ENCODE results near the gene EFS. TPM values are rescaled to one million over a fixed set of nuclear protein-coding genes. Genes with fewer than 3 reads are reported as not detected.

The EFS gene
- total and polyA plus RNA-seq, 2 donors (not counting 1 experiment from before 2014, with no cell fraction given), result not detected

DNA sequence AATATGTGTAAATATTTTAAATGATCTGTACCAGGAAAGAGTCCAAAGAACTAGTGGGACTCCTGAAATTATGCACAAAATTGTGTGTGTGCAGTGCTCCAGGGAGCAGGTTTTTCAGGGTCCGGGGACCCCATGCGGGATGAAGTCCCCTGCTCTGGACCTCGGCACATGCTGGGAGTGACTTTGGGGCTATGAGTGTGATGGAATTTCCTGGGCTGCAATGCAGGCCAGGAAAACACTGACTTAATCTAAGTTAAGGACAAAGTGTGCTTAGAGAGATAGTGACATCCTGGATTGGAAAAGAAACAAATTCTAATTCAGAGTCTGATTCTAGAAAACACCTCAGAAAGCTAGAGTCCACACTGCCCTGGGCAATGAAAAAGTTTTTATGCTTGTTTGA, 49.3 kb upstream of the EFS start:
- no peaks in the 10 kb centered on the region for H3K4me1 Mint-ChIP-seq
- 80% methylated on average over 3 of the region's 3 CpGs for WGBS (ENCODE audit: insufficient coverage)
- peaks cover 58% of the 10 kb centered on the region for H3K27me3 Mint-ChIP-seq
- TF ChIP-seq, protein P1, sequence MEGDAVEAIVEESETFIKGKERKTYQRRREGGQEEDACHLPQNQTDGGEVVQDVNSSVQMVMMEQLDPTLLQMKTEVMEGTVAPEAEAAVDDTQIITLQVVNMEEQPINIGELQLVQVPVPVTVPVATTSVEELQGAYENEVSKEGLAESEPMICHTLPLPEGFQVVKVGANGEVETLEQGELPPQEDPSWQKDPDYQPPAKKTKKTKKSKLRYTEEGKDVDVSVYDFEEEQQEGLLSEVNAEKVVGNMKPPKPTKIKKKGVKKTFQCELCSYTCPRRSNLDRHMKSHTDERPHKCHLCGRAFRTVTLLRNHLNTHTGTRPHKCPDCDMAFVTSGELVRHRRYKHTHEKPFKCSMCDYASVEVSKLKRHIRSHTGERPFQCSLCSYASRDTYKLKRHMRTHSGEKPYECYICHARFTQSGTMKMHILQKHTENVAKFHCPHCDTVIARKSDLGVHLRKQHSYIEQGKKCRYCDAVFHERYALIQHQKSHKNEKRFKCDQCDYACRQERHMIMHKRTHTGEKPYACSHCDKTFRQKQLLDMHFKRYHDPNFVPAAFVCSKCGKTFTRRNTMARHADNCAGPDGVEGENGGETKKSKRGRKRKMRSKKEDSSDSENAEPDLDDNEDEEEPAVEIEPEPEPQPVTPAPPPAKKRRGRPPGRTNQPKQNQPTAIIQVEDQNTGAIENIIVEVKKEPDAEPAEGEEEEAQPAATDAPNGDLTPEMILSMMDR (IDR thresholded peaks at IDR 0.05), result no peak
- TF ChIP-seq EZH2 (IDR thresholded peaks at IDR 0.05; ENCODE audit: borderline replicate concordance, insufficient read depth, low read depth, low read length, poor library complexity, severe bottlenecking), result no peak
- ATAC-seq (ENCODE audit: low read depth) (no peak), DNase-seq (no peak)
- CTCF ChIA-PET, result no interaction called here
- Histone ChIP-seq H3K27me3 (replicated peaks in 1 of 4; ENCODE audit: control extremely low read depth in 1 of 4, control insufficient read depth in 3 of 4, insufficient read depth in 4 of 4, low read length in 3 of 4) (peaks cover 0 to 7% (median 3%) of the 10 kb centered on the region in 4 experiments), H3K9ac (ENCODE audit: low read length) (no peak overlapping the region), H3K4me1 (ENCODE audit: control insufficient read depth in 2 of 2, insufficient read depth in 2 of 2, low read length in 2 of 2) (no peaks in the 10 kb centered on the region), H3K79me2 (ENCODE audit: control insufficient read depth, insufficient read depth, low read length) (no peaks in the 10 kb centered on the region), H3K4me3 (ENCODE audit: control extremely low read depth in 1 of 5, extremely low read depth in 1 of 5, insufficient read depth in 1 of 5, low read depth in 2 of 5, low read length in 4 of 5) (no peak overlapping the region), H3K4me2 (replicated peaks; ENCODE audit: low read depth, low read length, poor library complexity, severe bottlenecking) (no peak overlapping the region), H4K20me1 (ENCODE audit: control insufficient read depth, insufficient read depth, low read length, poor library complexity, severe bottlenecking) (no peaks in the 10 kb centered on the region), H2AFZ (ENCODE audit: insufficient read depth, low read depth, low read length, poor library complexity, severe bottlenecking) (no peak overlapping the region), H3K36me3 (replicated peaks in 1 of 2; ENCODE audit: control extremely low read depth in 1 of 2, control insufficient read depth in 1 of 2, extremely low read depth in 1 of 2, insufficient read depth in 2 of 2, low read length in 1 of 2) (no peaks in the 10 kb centered on the region), H3K27ac (ENCODE audit: low read length in 2 of 2) (no peak overlapping the region), H3K9me3 (ENCODE audit: control extremely low read depth in 1 of 3, control insufficient read depth in 2 of 3, insufficient read depth in 1 of 3, low read length in 2 of 3) (no peaks in the 10 kb centered on the region)
- no peak overlapping the region for H3K27ac Mint-ChIP-seq
- H3K4me3 Mint-ChIP-seq, result no peak overlapping the region
- intact Hi-C loops (cut with micrococcal nuclease), result no loop called here
- H3K9me3 Mint-ChIP-seq (ENCODE audit: insufficient read depth), result no peaks in the 10 kb centered on the region
- POLR2A ChIA-PET, result no interaction called here

DNA sequence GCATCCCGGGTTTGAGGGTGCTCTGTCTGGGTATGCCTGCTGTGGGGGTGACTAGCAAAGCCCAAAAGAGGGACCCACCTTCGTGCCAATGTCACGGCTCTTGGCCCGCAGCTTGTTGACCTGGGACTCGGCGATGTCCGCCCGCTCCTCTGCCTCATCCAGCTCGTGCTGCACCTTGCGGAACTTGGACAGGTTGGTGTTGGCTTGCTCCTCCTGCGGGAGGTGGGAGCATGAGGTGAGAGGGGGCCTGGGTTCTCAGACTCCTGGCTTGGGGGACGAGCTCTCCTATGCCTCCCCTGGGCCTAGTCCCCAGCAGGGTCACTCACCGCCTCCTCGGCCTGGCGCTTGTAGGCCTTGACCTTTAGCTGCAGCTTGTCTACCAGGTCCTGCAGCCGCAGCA, 48.7 kb upstream of the EFS start:
- H3K4me3 Mint-ChIP-seq, result no peak overlapping the region
- no peaks in the 10 kb centered on the region for H3K4me1 ChIP-seq (ENCODE audit: control insufficient read depth in 2 of 2, insufficient read depth in 2 of 2, low read length in 2 of 2)

More for the DNA sequence above, 48.7 kb upstream of the EFS start:
- ATAC-seq (ENCODE audit: low read depth) (no peak), DNase-seq (no peak)
- Histone ChIP-seq H4K20me1 (ENCODE audit: control insufficient read depth, insufficient read depth, low read length, poor library complexity, severe bottlenecking) (no peaks in the 10 kb centered on the region), H3K27ac (ENCODE audit: low read length in 2 of 2) (no peak overlapping the region), H2AFZ (ENCODE audit: insufficient read depth, low read depth, low read length, poor library complexity, severe bottlenecking) (no peak overlapping the region), H3K4me3 (ENCODE audit: control extremely low read depth in 1 of 5, extremely low read depth in 1 of 5, insufficient read depth in 1 of 5, low read depth in 2 of 5, low read length in 4 of 5) (no peak overlapping the region), H3K4me2 (replicated peaks; ENCODE audit: low read depth, low read length, poor library complexity, severe bottlenecking) (no peak overlapping the region), H3K9me3 (ENCODE audit: control extremely low read depth in 1 of 3, control insufficient read depth in 2 of 3, insufficient read depth in 1 of 3, low read length in 2 of 3) (no peaks in the 10 kb centered on the region), H3K79me2 (ENCODE audit: control insufficient read depth, insufficient read depth, low read length) (no peaks in the 10 kb centered on the region), H3K27me3 (replicated peaks in 1 of 4; ENCODE audit: control extremely low read depth in 1 of 4, control insufficient read depth in 3 of 4, insufficient read depth in 4 of 4, low read length in 3 of 4) (peaks cover 0 to 7% (median 2%) of the 10 kb centered on the region in 4 experiments), H3K36me3 (replicated peaks in 1 of 2; ENCODE audit: control extremely low read depth in 1 of 2, control insufficient read depth in 1 of 2, extremely low read depth in 1 of 2, insufficient read depth in 2 of 2, low read length in 1 of 2) (no peaks in the 10 kb centered on the region), H3K9ac (ENCODE audit: low read length) (no peak overlapping the region)
- intact Hi-C loops (cut with micrococcal nuclease), result no loop called here
- 85% methylated on average over 7 of the region's 16 CpGs for WGBS (ENCODE audit: insufficient coverage)
- H3K27me3 Mint-ChIP-seq, result peaks cover 58% of the 10 kb centered on the region
- ChIA-PET CTCF (no interaction called here), POLR2A (no interaction called here)
- H3K4me1 Mint-ChIP-seq, result no peaks in the 10 kb centered on the region
- H3K27ac Mint-ChIP-seq, result no peak overlapping the region
- H3K9me3 Mint-ChIP-seq (ENCODE audit: insufficient read depth), result no peaks in the 10 kb centered on the region
- TF ChIP-seq EZH2 (IDR thresholded peaks at IDR 0.05; ENCODE audit: borderline replicate concordance, insufficient read depth, low read depth, low read length, poor library complexity, severe bottlenecking), result no peak
- TF ChIP-seq, protein P1 (IDR thresholded peaks at IDR 0.05), result no peak

Measured in B cell (primary cell).